ENCODE results near the gene CDK8.
A peak's percentile ranks its signal among the peaks of the same experiment; 100 is the strongest.

CDK8 gene

GRCh38 chr13:26340807-26341206 lies 86.9 kb downstream of the CDK8 start:
- Histone ChIP-seq H2AK5ac (ENCODE audit: low read length, severe bottlenecking) (no peak overlapping the region), H3K23ac (ENCODE audit: low read length in 2 of 2) (no peak overlapping the region), H3K14ac (ENCODE audit: low read length in 2 of 2) (no peak overlapping the region), H4K91ac (ENCODE audit: low read length) (no peak overlapping the region), H4K8ac (ENCODE audit: low read length) (no peak overlapping the region), H2BK15ac (ENCODE audit: low read depth, poor library complexity, severe bottlenecking) (no peak overlapping the region), H3K9ac (ENCODE audit: low read length) (no peak overlapping the region), H2AFZ (ENCODE audit: low read depth, low read length) (no peak overlapping the region), H3K27me3 (ENCODE audit: control insufficient read depth in 1 of 2, insufficient read depth in 1 of 2, low read length in 2 of 2) (no peaks in the 10 kb centered on the region), H3K4ac (ENCODE audit: low read depth in 1 of 2, low read length in 2 of 2) (no peak overlapping the region), H3K18ac (ENCODE audit: low read depth in 1 of 2, low read length in 2 of 2) (no peak overlapping the region), H3K9me3 (ENCODE audit: control insufficient read depth, low read length) (no peaks in the 10 kb centered on the region), H3K4me2 (ENCODE audit: low read length, poor library complexity, severe bottlenecking) (no peak overlapping the region), H3K4me3 (ENCODE audit: insufficient read depth in 1 of 2, low read depth in 1 of 2, low read length in 2 of 2) (no peak overlapping the region), H2BK12ac (ENCODE audit: low read length in 2 of 2) (no peak overlapping the region), H2BK120ac (ENCODE audit: low read depth, low read length) (no peak overlapping the region), H3K27ac (ENCODE audit: low read length, poor library complexity, severe bottlenecking) (no peak overlapping the region), H3K79me1 (replicated peaks; ENCODE audit: low read length, poor library complexity, severe bottlenecking) (peaks cover 6% of the 10 kb centered on the region), H2BK5ac (ENCODE audit: low read depth, low read length, poor library complexity, severe bottlenecking) (no peak overlapping the region), H3K36me3 (ENCODE audit: control insufficient read depth in 1 of 2, insufficient read depth in 2 of 2, low read depth in 1 of 2, low read length in 2 of 2) (peaks cover 0 to 10% of the 10 kb centered on the region in 2 experiments), H3K4me1 (ENCODE audit: control insufficient read depth, insufficient read depth, low read depth, low read length) (no peaks in the 10 kb centered on the region)
- whole genome bisulfite sequencing, result no CpG with 5 or more reads among the region's 2 CpGs
- no peak for DNase-seq

GRCh38 chr13:26342898-26343297 lies 89.0 kb downstream of the CDK8 start:
- Histone ChIP-seq H4K8ac (ENCODE audit: low read length) (no peak overlapping the region), H4K91ac (ENCODE audit: low read length) (no peak overlapping the region), H3K79me1 (replicated peaks; ENCODE audit: low read length, poor library complexity, severe bottlenecking) (peaks cover 8% of the 10 kb centered on the region), H2BK120ac (ENCODE audit: low read depth, low read length) (no peak overlapping the region), H2BK15ac (ENCODE audit: low read depth, poor library complexity, severe bottlenecking) (no peak overlapping the region), H3K9ac (ENCODE audit: low read length) (no peak overlapping the region), H3K4me3 (ENCODE audit: insufficient read depth in 1 of 2, low read depth in 1 of 2, low read length in 2 of 2) (no peak overlapping the region), H3K14ac (ENCODE audit: low read length in 2 of 2) (no peak overlapping the region), H3K4me1 (ENCODE audit: control insufficient read depth, insufficient read depth, low read depth, low read length) (no peaks in the 10 kb centered on the region), H3K36me3 (ENCODE audit: control insufficient read depth in 1 of 2, insufficient read depth in 2 of 2, low read depth in 1 of 2, low read length in 2 of 2) (peaks cover 0 to 10% of the 10 kb centered on the region in 2 experiments), H2BK12ac (ENCODE audit: low read length in 2 of 2) (no peak overlapping the region), H2AK5ac (ENCODE audit: low read length, severe bottlenecking) (no peak overlapping the region), H3K4ac (ENCODE audit: low read depth in 1 of 2, low read length in 2 of 2) (no peak overlapping the region), H3K4me2 (ENCODE audit: low read length, poor library complexity, severe bottlenecking) (no peak overlapping the region), H3K23ac (ENCODE audit: low read length in 2 of 2) (no peak overlapping the region), H3K9me3 (ENCODE audit: control insufficient read depth, low read length) (no peaks in the 10 kb centered on the region), H3K27ac (ENCODE audit: low read length, poor library complexity, severe bottlenecking) (no peak overlapping the region), H2BK5ac (ENCODE audit: low read depth, low read length, poor library complexity, severe bottlenecking) (no peak overlapping the region), H3K18ac (ENCODE audit: low read depth in 1 of 2, low read length in 2 of 2) (no peak overlapping the region), H2AFZ (ENCODE audit: low read depth, low read length) (no peak overlapping the region), H3K27me3 (ENCODE audit: control insufficient read depth in 1 of 2, insufficient read depth in 1 of 2, low read length in 2 of 2) (no peaks in the 10 kb centered on the region)
- DNase-seq, result no peak
- 89% methylated on average over 4 of the region's 5 CpGs for WGBS

GRCh38 chr13:26343816-26344215 lies 89.9 kb downstream of the CDK8 start:
- no peaks in the 10 kb centered on the region for H3K27me3 ChIP-seq (ENCODE audit: control insufficient read depth in 1 of 2, insufficient read depth in 1 of 2, low read length in 2 of 2)
- H2BK15ac ChIP-seq (ENCODE audit: low read depth, poor library complexity, severe bottlenecking), result no peak overlapping the region
- no peak overlapping the region for H3K23ac ChIP-seq (ENCODE audit: low read length in 2 of 2)
- no peak overlapping the region for H4K8ac ChIP-seq (ENCODE audit: low read length)
- no peak overlapping the region for H3K27ac ChIP-seq (ENCODE audit: low read length, poor library complexity, severe bottlenecking)
- H2BK5ac ChIP-seq (ENCODE audit: low read depth, low read length, poor library complexity, severe bottlenecking), result no peak overlapping the region
- H3K4me2 ChIP-seq (ENCODE audit: low read length, poor library complexity, severe bottlenecking), result no peak overlapping the region
- peaks cover 0 to 11% of the 10 kb centered on the region in 2 experiments for H3K36me3 ChIP-seq (ENCODE audit: control insufficient read depth in 1 of 2, insufficient read depth in 2 of 2, low read depth in 1 of 2, low read length in 2 of 2)
- H2BK120ac ChIP-seq (ENCODE audit: low read depth, low read length), result no peak overlapping the region
- H3K4ac ChIP-seq (ENCODE audit: low read depth in 1 of 2, low read length in 2 of 2), result no peak overlapping the region
- H2AFZ ChIP-seq (ENCODE audit: low read depth, low read length), result no peak overlapping the region
- H3K4me3 ChIP-seq (ENCODE audit: insufficient read depth in 1 of 2, low read depth in 1 of 2, low read length in 2 of 2), result no peak overlapping the region
- peak; percentile 10 for DNase-seq
- no peak overlapping the region for H3K9ac ChIP-seq (ENCODE audit: low read length)
- peaks cover 9% of the 10 kb centered on the region for H3K79me1 ChIP-seq (replicated peaks; ENCODE audit: low read length, poor library complexity, severe bottlenecking)
- H2AK5ac ChIP-seq (ENCODE audit: low read length, severe bottlenecking), result no peak overlapping the region
- no peak overlapping the region for H4K91ac ChIP-seq (ENCODE audit: low read length)
- H3K14ac ChIP-seq (ENCODE audit: low read length in 2 of 2), result no peak overlapping the region
- H2BK12ac ChIP-seq (ENCODE audit: low read length in 2 of 2), result no peak overlapping the region
- H3K4me1 ChIP-seq (ENCODE audit: control insufficient read depth, insufficient read depth, low read depth, low read length), result no peaks in the 10 kb centered on the region
- no peak overlapping the region for H3K18ac ChIP-seq (ENCODE audit: low read depth in 1 of 2, low read length in 2 of 2)
- no peaks in the 10 kb centered on the region for H3K9me3 ChIP-seq (ENCODE audit: control insufficient read depth, low read length)

- no peaks in the 10 kb centered on the region for H3K9me3 ChIP-seq (ENCODE audit: control insufficient read depth, low read length)
- no peak overlapping the region for H3K4me3 ChIP-seq (ENCODE audit: insufficient read depth in 1 of 2, low read depth in 1 of 2, low read length in 2 of 2)
- peaks cover 0 to 18% of the 10 kb centered on the region in 2 experiments for H3K36me3 ChIP-seq (ENCODE audit: control insufficient read depth in 1 of 2, insufficient read depth in 2 of 2, low read depth in 1 of 2, low read length in 2 of 2)
- no peak overlapping the region for H3K14ac ChIP-seq (ENCODE audit: low read length in 2 of 2)
- H3K79me1 ChIP-seq (replicated peaks; ENCODE audit: low read length, poor library complexity, severe bottlenecking), result peaks cover 9% of the 10 kb centered on the region
- H4K8ac ChIP-seq (ENCODE audit: low read length), result no peak overlapping the region
- H3K4ac ChIP-seq (ENCODE audit: low read depth in 1 of 2, low read length in 2 of 2), result no peak overlapping the region
- no peak overlapping the region for H2BK120ac ChIP-seq (ENCODE audit: low read depth, low read length)
- no peak for DNase-seq
- WGBS, result 95% methylated on average over 4 of the region's 4 CpGs
- H3K23ac ChIP-seq (ENCODE audit: low read length in 2 of 2), result no peak overlapping the region
- no peak overlapping the region for H3K27ac ChIP-seq (ENCODE audit: low read length, poor library complexity, severe bottlenecking)
- H3K18ac ChIP-seq (ENCODE audit: low read depth in 1 of 2, low read length in 2 of 2), result no peak overlapping the region
- H3K9ac ChIP-seq (ENCODE audit: low read length), result no peak overlapping the region
- no peak overlapping the region for H2BK12ac ChIP-seq (ENCODE audit: low read length in 2 of 2)
- H4K91ac ChIP-seq (ENCODE audit: low read length), result no peak overlapping the region
- H3K27me3 ChIP-seq (ENCODE audit: control insufficient read depth in 1 of 2, insufficient read depth in 1 of 2, low read length in 2 of 2), result no peaks in the 10 kb centered on the region
- H3K4me1 ChIP-seq (ENCODE audit: control insufficient read depth, insufficient read depth, low read depth, low read length), result no peaks in the 10 kb centered on the region
- H2AFZ ChIP-seq (ENCODE audit: low read depth, low read length), result no peak overlapping the region
- no peak overlapping the region for H2BK15ac ChIP-seq (ENCODE audit: low read depth, poor library complexity, severe bottlenecking)
- no peak overlapping the region for H3K4me2 ChIP-seq (ENCODE audit: low read length, poor library complexity, severe bottlenecking)
- no peak overlapping the region for H2AK5ac ChIP-seq (ENCODE audit: low read length, severe bottlenecking)
- no peak overlapping the region for H2BK5ac ChIP-seq (ENCODE audit: low read depth, low read length, poor library complexity, severe bottlenecking)
Observed at GRCh38 chr13:26344980-26345379, 91.1 kb downstream of the CDK8 start.

Data from mesenchymal stem cell (in vitro differentiated cells and primary cell).